ENCODE measurements around the gene CPN1. TPM values are rescaled to one million over a fixed set of nuclear protein-coding genes. Genes with fewer than 3 reads are reported as not detected.

CPN1 gene
- total RNA-seq, 2 experiments from 2014 or later: not detected

DNA sequence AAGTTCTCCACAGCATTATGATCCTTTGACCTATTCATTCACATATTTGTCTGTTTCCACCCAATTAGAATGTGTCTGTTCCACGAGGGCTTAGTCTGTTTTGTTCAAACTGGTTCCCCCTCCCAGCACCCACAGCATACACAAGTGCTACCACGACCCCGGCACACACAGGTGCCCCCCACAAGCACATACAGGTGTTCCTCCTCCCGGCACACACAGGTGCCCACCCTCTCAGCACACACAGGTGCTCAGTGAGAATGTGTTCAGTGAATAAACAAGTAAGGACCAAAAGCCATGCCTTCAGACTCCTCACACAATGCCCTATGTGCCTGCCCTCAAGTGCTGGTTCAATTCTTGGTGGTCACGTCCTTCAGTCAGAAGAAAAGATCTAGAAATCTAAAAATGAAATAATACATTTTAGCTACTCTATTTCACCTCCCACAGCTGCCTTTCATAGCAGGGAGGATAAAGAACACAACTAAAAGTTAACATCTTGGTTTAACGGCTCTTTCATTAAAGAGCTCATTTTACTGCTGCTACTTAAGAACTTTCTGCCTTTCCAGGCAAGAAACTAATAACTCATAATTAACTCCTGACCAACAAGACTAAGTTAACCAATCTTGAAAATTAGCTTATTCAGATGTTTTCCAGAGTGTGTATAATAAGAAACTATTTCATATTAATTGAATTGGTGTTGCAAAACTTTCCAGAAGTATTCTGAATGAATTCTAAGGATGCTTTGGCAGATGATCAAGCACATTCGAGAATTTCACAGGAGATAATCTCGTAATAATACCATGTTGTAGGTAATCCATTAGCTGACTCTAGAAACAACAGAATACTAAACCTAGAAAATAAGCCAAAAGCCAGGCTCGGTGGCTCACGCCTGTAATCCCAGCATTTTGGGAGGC is 74.2 kb downstream of the CPN1 start:
- H3K27ac Mint-ChIP-seq: no peak overlapping the region
- peaks cover 23% of the 10 kb centered on the region for H3K27me3 Mint-ChIP-seq (ENCODE audit: low read depth)
- ATAC-seq (no peak), DNase-seq (no peak)
- no peaks in the 10 kb centered on the region for H3K36me3 Mint-ChIP-seq (ENCODE audit: low read depth)
- H3K9me3 Mint-ChIP-seq (ENCODE audit: insufficient read depth): no peaks in the 10 kb centered on the region
- POLR2A ChIA-PET: interaction anchor here (0.6 kb wide), 1 partner anchor 24 kb away, joined by 5 read pairs; no protein-coding TSS in a partner anchor
- peak overlapping the region; percentile 38 for H3K4me3 Mint-ChIP-seq
- peaks cover 37% of the 10 kb centered on the region for H3K4me1 Mint-ChIP-seq (ENCODE audit: low read depth)
- CTCF ChIA-PET: interaction anchor here (0.8 to 4.5 kb wide), 5 partner anchors 11 to 224 kb away, joined by 3 to 67 read pairs (median 35); no protein-coding TSS in a partner anchor

- ChIA-PET CTCF (interaction anchor here (0.6 to 4.2 kb wide), 6 partner anchors 9 to 431 kb away, joined by 3 to 22 read pairs (median 6); no protein-coding TSS in a partner anchor), POLR2A (interaction anchor here (1.4 kb wide), 1 partner anchor 11 kb away, joined by 3 read pairs; no protein-coding TSS in a partner anchor)
- Mint-ChIP-seq H3K27ac (no peak overlapping the region), H3K27me3 (ENCODE audit: low read depth) (peaks cover 20% of the 10 kb centered on the region), H3K9me3 (ENCODE audit: insufficient read depth) (no peaks in the 10 kb centered on the region), H3K4me1 (ENCODE audit: low read depth) (peaks cover 37% of the 10 kb centered on the region), H3K4me3 (no peak overlapping the region), H3K36me3 (ENCODE audit: low read depth) (no peaks in the 10 kb centered on the region)
- ATAC-seq (no peak), DNase-seq (no peak)
These were observed 75.3 kb downstream of the CPN1 start for GRCh38 chr10:100006243-100006886.

- Mint-ChIP-seq H3K4me1 (ENCODE audit: low read depth) (peaks cover 28% of the 10 kb centered on the region), H3K27me3 (ENCODE audit: low read depth) (peaks cover 8% of the 10 kb centered on the region), H3K36me3 (ENCODE audit: low read depth) (no peaks in the 10 kb centered on the region), H3K9me3 (ENCODE audit: insufficient read depth) (no peaks in the 10 kb centered on the region), H3K4me3 (no peak overlapping the region), H3K27ac (no peak overlapping the region)
- CTCF ChIA-PET: interaction anchor here (1.7 to 4.2 kb wide), 4 partner anchors 8 to 159 kb away, joined by 4 to 22 read pairs (median 13); no protein-coding TSS in a partner anchor
- ATAC-seq: no peak
- no peak for DNase-seq
- POLR2A ChIA-PET: no interaction called here
These were observed 76.7 kb downstream of the CPN1 start for GRCh38 chr10:100004805-100005510.

DNA sequence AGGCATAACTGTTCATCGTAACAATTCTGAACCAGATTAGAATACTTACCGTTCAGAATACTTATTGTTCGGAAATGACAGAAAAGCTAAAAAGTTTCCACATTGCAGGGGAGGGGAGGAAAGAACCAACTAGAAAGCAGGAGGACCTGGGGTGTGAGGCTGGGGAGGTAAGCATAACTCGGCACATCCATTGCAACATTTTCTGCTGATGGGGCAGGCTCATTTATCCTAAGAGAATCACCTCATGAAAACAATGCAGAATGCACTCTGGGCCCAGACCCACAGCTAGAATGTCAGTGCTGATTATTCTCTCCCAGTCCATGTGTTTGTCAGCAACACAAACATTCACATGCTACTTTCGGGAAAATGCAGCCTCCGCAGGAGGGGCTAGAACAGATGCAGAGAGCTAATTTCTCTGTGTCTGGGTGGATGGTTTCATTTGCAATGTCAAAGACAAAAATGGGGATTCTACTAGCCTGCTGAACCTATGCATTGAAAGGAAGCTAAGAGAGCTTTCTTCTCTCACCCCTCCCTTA is 81.5 kb downstream of the CPN1 start:
- H3K4me1 Mint-ChIP-seq (ENCODE audit: low read depth): peaks cover 11% of the 10 kb centered on the region
- ATAC-seq (no peak), DNase-seq (no peak)
- no peaks in the 10 kb centered on the region for H3K36me3 Mint-ChIP-seq (ENCODE audit: low read depth)
- ChIA-PET CTCF (interaction anchor here (1.9 to 3.0 kb wide), 2 partner anchors 9 to 154 kb away, joined by 7 to 9 read pairs; partner anchors contain the start of gene DNMBP), POLR2A (no interaction called here)
- H3K27ac Mint-ChIP-seq: no peak overlapping the region
- H3K4me3 Mint-ChIP-seq: no peak overlapping the region
- H3K9me3 Mint-ChIP-seq (ENCODE audit: insufficient read depth): no peaks in the 10 kb centered on the region
- H3K27me3 Mint-ChIP-seq (ENCODE audit: low read depth): no peaks in the 10 kb centered on the region

DNA sequence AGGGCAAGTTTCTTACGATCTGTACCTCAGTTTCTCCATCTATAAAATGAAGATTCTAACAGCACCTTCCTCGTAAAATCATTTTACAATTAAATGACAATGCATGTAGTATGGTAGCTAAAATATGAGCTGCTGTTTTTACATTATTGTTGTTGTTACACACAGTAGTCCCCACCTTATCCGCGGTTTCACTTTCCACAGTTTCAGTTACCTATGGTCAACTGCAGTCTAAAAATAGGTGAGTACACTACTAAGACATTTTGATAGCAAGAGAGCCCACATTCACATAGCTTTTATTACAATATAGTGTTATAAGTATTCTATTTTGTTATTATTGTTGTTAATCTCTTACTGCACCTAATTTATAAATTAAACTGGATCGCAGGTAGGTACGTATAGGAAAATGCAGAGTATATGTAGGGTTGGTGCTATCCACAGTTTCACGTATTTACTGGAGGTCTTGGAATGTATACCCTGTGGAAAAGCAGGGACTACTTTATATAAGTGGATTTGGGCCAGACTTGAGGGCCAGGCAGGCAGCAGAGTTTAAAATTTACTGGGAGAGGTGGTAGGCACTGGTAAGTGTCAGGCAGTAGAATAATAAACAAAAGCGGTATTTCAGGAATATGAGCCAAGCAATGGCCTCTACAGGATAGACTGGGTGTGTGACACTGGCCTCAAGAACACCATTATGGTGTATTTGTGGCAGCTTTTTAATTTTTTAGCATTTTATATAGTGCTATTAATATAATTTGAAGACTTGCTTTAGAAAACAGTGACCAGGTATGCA is 82.2 kb downstream of the CPN1 start:
- ChIA-PET CTCF (interaction anchor here (1.9 to 6.6 kb wide), 3 partner anchors 9 to 154 kb away, joined by 7 to 61 read pairs (median 9); partner anchors contain the start of gene DNMBP), POLR2A (no interaction called here)
- ATAC-seq: no peak
- H3K27ac Mint-ChIP-seq: no peak overlapping the region
- no peaks in the 10 kb centered on the region for H3K36me3 Mint-ChIP-seq (ENCODE audit: low read depth)
- H3K9me3 Mint-ChIP-seq (ENCODE audit: insufficient read depth): no peaks in the 10 kb centered on the region
- H3K27me3 Mint-ChIP-seq (ENCODE audit: low read depth): no peaks in the 10 kb centered on the region
- H3K4me3 Mint-ChIP-seq: no peak overlapping the region
- peaks cover 18% of the 10 kb centered on the region for H3K4me1 Mint-ChIP-seq (ENCODE audit: low read depth)
- DNase-seq: no peak

GRCh38 chr10:99998889-99999288 is 82.8 kb downstream of the CPN1 start:
- Mint-ChIP-seq H3K27me3 (ENCODE audit: low read depth) (no peaks in the 10 kb centered on the region), H3K9me3 (ENCODE audit: insufficient read depth) (no peaks in the 10 kb centered on the region), H3K36me3 (ENCODE audit: low read depth) (no peaks in the 10 kb centered on the region), H3K4me1 (ENCODE audit: low read depth) (peaks cover 24% of the 10 kb centered on the region), H3K27ac (no peak overlapping the region), H3K4me3 (no peak overlapping the region)
- no peak for ATAC-seq
- ChIA-PET CTCF (interaction anchor here (3.0 to 6.6 kb wide), 2 partner anchors 10 to 153 kb away, joined by 9 to 61 read pairs; partner anchors contain the start of gene DNMBP), POLR2A (no interaction called here)
- no peak for DNase-seq

DNA sequence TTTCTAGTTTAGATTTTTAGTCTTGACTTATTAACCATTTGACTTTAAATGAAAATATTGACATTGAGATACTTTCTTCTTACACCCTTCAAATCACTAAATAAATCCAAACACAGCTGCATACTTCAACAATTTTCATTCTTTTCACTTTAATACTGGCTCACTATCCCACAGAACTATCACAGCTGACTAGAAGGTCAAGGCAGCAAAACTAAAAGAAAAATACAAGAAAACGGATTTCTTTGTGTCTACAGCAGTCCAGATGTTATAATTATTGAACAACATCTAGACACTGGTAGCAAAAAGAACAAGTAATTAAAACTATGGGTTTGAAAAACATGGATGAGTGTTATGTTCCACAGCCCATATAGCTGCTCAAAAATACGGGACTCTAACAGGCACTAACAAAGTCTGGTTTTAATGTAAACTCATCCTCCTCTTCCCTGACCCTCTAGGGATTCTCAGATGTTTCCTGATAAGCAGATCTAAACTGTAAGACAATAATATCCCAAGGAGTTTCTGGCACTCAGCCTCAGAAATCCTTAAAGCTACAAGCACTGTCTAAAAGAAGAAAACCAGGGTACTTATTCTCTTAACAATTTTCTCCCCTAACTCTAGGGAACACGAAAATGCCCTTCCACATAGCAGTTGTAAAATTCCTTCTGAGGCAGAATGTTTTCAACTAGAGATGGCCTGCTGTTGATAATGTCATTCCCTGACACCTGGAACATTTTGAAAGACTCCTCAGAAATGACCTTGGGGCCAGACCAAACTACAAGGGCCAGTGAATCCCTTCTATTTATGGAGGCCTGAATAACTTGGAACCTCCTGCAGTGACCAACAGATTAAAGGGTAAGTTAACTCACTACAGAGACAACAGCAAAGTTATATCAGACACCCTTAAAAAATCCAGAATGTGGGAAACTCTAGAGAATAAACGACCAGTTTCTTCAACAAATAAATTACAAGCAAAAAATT is 84.7 kb downstream of the CPN1 start:
- CTCF ChIA-PET: interaction anchor here (1.6 to 6.6 kb wide), 3 partner anchors 9 to 49 kb away, joined by 3 to 61 read pairs (median 4); partner anchors contain the start of gene DNMBP
- Mint-ChIP-seq H3K27me3 (ENCODE audit: low read depth) (no peaks in the 10 kb centered on the region), H3K4me1 (ENCODE audit: low read depth) (peaks cover 26% of the 10 kb centered on the region), H3K27ac (no peak overlapping the region), H3K36me3 (ENCODE audit: low read depth) (no peaks in the 10 kb centered on the region), H3K4me3 (no peak overlapping the region), H3K9me3 (ENCODE audit: insufficient read depth) (no peaks in the 10 kb centered on the region)
- ATAC-seq (no peak), DNase-seq (no peak)
- POLR2A ChIA-PET: interaction anchor here (1.8 kb wide), 1 partner anchor 13 kb away, joined by 6 read pairs; the partner anchor contains the start of gene DNMBP

GRCh38 chr10:99995713-99996112 is 86.0 kb downstream of the CPN1 start:
- Mint-ChIP-seq H3K4me1 (ENCODE audit: low read depth) (peaks cover 26% of the 10 kb centered on the region), H3K36me3 (ENCODE audit: low read depth) (no peaks in the 10 kb centered on the region), H3K27ac (no peak overlapping the region), H3K9me3 (ENCODE audit: insufficient read depth) (no peaks in the 10 kb centered on the region), H3K27me3 (ENCODE audit: low read depth) (no peaks in the 10 kb centered on the region), H3K4me3 (no peak overlapping the region)
- DNase-seq (no peak), ATAC-seq (no peak)
- ChIA-PET CTCF (interaction anchor here (1.5 to 6.6 kb wide), 3 partner anchors 13 to 150 kb away, joined by 3 to 61 read pairs (median 6); partner anchors contain the start of gene DNMBP), POLR2A (interaction anchor here (0.8 to 1.8 kb wide), 2 partner anchors 10 to 14 kb away, joined by 3 to 6 read pairs; partner anchors contain the start of gene DNMBP)

DNA sequence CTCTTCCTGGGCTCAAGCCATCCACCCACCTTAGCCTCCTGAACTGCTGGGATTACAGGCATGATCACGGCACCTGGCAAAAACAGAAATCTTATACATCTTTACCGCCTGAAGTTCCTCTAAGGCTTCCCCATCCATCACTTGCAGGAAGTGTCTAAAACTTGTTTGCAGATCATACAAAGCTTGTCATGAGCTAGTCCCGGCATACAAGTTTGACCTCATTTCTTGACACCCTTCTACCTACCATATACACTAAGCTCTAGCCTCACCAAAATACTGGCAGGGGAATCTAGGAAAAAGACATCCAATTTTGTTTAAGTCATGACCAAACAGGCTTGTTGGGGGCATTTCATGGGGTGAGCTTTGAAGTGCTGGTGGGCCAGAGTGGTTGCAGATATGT is 86.4 kb downstream of the CPN1 start:
- no peak overlapping the region for H3K4me3 Mint-ChIP-seq
- H3K27ac Mint-ChIP-seq: no peak overlapping the region
- peaks cover 26% of the 10 kb centered on the region for H3K4me1 Mint-ChIP-seq (ENCODE audit: low read depth)
- H3K36me3 Mint-ChIP-seq (ENCODE audit: low read depth): no peaks in the 10 kb centered on the region
- H3K27me3 Mint-ChIP-seq (ENCODE audit: low read depth): no peaks in the 10 kb centered on the region
- DNase-seq (no peak), ATAC-seq (no peak)
- POLR2A ChIA-PET: interaction anchor here (0.8 to 1.8 kb wide), 2 partner anchors 11 to 14 kb away, joined by 3 to 6 read pairs; partner anchors contain the start of gene DNMBP
- H3K9me3 Mint-ChIP-seq (ENCODE audit: insufficient read depth): no peaks in the 10 kb centered on the region
- CTCF ChIA-PET: interaction anchor here (1.5 to 6.6 kb wide), 3 partner anchors 13 to 149 kb away, joined by 3 to 61 read pairs (median 6); partner anchors contain the start of gene DNMBP
